ENCODE results near the gene GDI1. TPM values are rescaled to one million over a fixed set of nuclear protein-coding genes. Genes with fewer than 3 reads are reported as not detected.
A peak's percentile ranks its signal among the peaks of the same experiment; 100 is the strongest.

GDI1 gene
- total and polyA plus RNA-seq, 9 of the 15 experiments (the other 6 are each of a cell fraction or from before 2014, with no cell fraction given) = 0.97 to 82.6 (median 37.5) TPM

- TF ChIP-seq TCF15 (CRISPR knock-in tag; IDR thresholded peaks at IDR 0.05) = no peak
- 0 out of 2 replicates have a peak, but pooled peaks have one; percentile 36 for TF ChIP-seq NCOA6 (IDR thresholded peaks at IDR 0.05)
- peak; percentile 92 for TF ChIP-seq ZBTB2 (IDR thresholded peaks at IDR 0.05)
- peak in 1 of 2 experiments; percentile 26; a peak in 1 of 4 replicates for TF ChIP-seq HDAC1 (IDR thresholded peaks at IDR 0.05)
- no peak for TF ChIP-seq ZNF785 (CRISPR knock-in tag; IDR thresholded peaks at IDR 0.05)
- no peak for TF ChIP-seq FOXA1 (IDR thresholded peaks at IDR 0.05; ENCODE audit: borderline replicate concordance)
- TF ChIP-seq FOXM1 (IDR thresholded peaks at IDR 0.05; ENCODE audit: low read depth) = no peak
- peak; percentile 47; the same call in 1 of the 2 replicates for TF ChIP-seq FOXM1 (CRISPR knock-in tag; IDR thresholded peaks at IDR 0.05; ENCODE audit: low read depth)
- no peak for TF ChIP-seq NELFE (IDR thresholded peaks at IDR 0.05; ENCODE audit: insufficient read depth, insufficient read length)
- no peak for TF ChIP-seq SNRNP70 (optimal IDR thresholded peaks at IDR 0.05; ENCODE audit: low read depth, low read length)
- TF ChIP-seq GTF2E2 (tag; IDR thresholded peaks at IDR 0.05) = no peak
- no peak for TF ChIP-seq ATF3 (IDR thresholded peaks at IDR 0.05)
- TF ChIP-seq ATF3 (CRISPR knock-in tag; conservative IDR thresholded peaks at IDR 0.05) = peak; percentile 85
- TF ChIP-seq WHSC1 (IDR thresholded peaks at IDR 0.05; ENCODE audit: low read length) = no peak
- no peak for TF ChIP-seq SMARCE1 (IDR thresholded peaks at IDR 0.05)
- TF ChIP-seq ARID4B (CRISPR knock-in tag; IDR thresholded peaks at IDR 0.05) = peak; percentile 76; the same call in 1 of the 2 replicates
- no peak for TF ChIP-seq ZNF717 (CRISPR knock-in tag; IDR thresholded peaks at IDR 0.05)
- no peak; the same call in 1 of the 2 replicates for TF ChIP-seq JUN (IDR thresholded peaks at IDR 0.05; ENCODE audit: borderline replicate concordance, low read depth, low read length)
- TF ChIP-seq JUN (CRISPR knock-in tag; IDR thresholded peaks at IDR 0.05; ENCODE audit: borderline replicate concordance) = no peak; the same call in 1 of the 2 replicates
These were observed 42.0 kb downstream of the GDI1 start, which contains the start of gene LAGE3 (continued) for GRCh38 chrX:154478728-154479622.
